HEK293 (cell line): ENCODE measurements around the gene ARPC4.

Experiments used
- CTCF ChIA-PET: fragments of 350-600 bp; formaldehyde crosslinking; extraction: SDS; loops from one replicate; lab custom pipeline; 2021; ENCODE audit warnings: antibody characterized with exemption; lab: Yijun Ruan, JAX
- POLR2A ChIA-PET: fragments of 300-600 bp; formaldehyde crosslinking; extraction: SDS; loops from one replicate; lab custom pipeline; 2020; ENCODE audit warnings: antibody characterized with exemption, inconsistent platforms; lab: Yijun Ruan, JAX
- H3K27ac ChIP-seq: fragments of 200-500 bp; sonication (Bioruptor generic); 2 replicates; pipeline ENCODE4 v1.5.1; 2014; ENCODE audit warnings: low read depth, low read length, control low read depth, inconsistent platforms; ENCODE audit errors: extremely low read depth
- H3K36me3 ChIP-seq, 2 experiments: fragments of 200-500 bp in 1 of 2; sonication (Bioruptor generic) in 1 of 2; 1 replicate in 1 of 2; 2 replicates in 1 of 2; pipeline ENCODE4 v1.5.1; 2014 to 2017; ENCODE audit warnings: inconsistent platforms in 2 of 2, low read length in 2 of 2; ENCODE audit not compliant: control insufficient read depth in 2 of 2, insufficient read depth in 1 of 2
- H3K4me1 ChIP-seq: fragments of 200-500 bp; sonication (Bioruptor generic); 2 replicates; pipeline ENCODE4 v1.5.1; 2014; ENCODE audit warnings: mild to moderate bottlenecking, low read length, inconsistent platforms; ENCODE audit not compliant: control insufficient read depth, insufficient read depth
- H3K4me3 ChIP-seq: 2 replicates; pipeline ENCODE4 v1.5.1; 2011; ENCODE audit warnings: low read depth, mild to moderate bottlenecking, control low read depth, low read length, moderate library complexity
- H3K9me3 ChIP-seq: fragments of 200-500 bp; sonication (Bioruptor generic); 2 replicates; pipeline ENCODE4 v1.5.1; 2014; ENCODE audit warnings: low read depth, low read length, inconsistent platforms; ENCODE audit not compliant: control insufficient read depth, insufficient read depth
- BCL11B ChIP-seq: fragments of 450-650 bp; formaldehyde crosslinking; IDR thresholded peaks from 2 replicates; pipeline ENCODE4 v1.5.1; 2016; ENCODE audit warnings: low read depth, missing biosample characterization, missing genetic modification characterization
- EGR2 ChIP-seq: fragments of 450-650 bp; formaldehyde crosslinking; IDR thresholded peaks from 2 replicates; pipeline ENCODE4 v1.5.1; 2016; ENCODE audit warnings: low read depth, missing biosample characterization, missing genetic modification characterization
- FEZF1 ChIP-seq: fragments of 450-650 bp; formaldehyde crosslinking; IDR thresholded peaks from 2 replicates; pipeline ENCODE4 v1.5.1; 2016; ENCODE audit warnings: missing biosample characterization, missing genetic modification characterization
- GLIS2 ChIP-seq: fragments of 450-650 bp; formaldehyde crosslinking; IDR thresholded peaks from 2 replicates; pipeline ENCODE4 v1.5.1; 2016; ENCODE audit warnings: missing biosample characterization, missing genetic modification characterization
- HOXA7 ChIP-seq: sonication (generic); formaldehyde crosslinking; IDR thresholded peaks from 2 replicates; pipeline ENCODE4 v1.8.1; 2022; ENCODE audit warnings: missing genetic modification reagents, borderline replicate concordance
- INSM2 ChIP-seq: fragments of 450-650 bp; formaldehyde crosslinking; IDR thresholded peaks from 2 replicates; pipeline ENCODE4 v1.5.1; 2016; ENCODE audit warnings: missing biosample characterization, missing genetic modification characterization
- KLF1 ChIP-seq: fragments of 450-650 bp; formaldehyde crosslinking; IDR thresholded peaks from 2 replicates; pipeline ENCODE4 v1.5.1; 2016; ENCODE audit warnings: missing biosample characterization, missing genetic modification characterization
- KLF10 ChIP-seq: fragments of 450-650 bp; IDR thresholded peaks from 2 replicates; pipeline ENCODE4 v1.5.1; 2018; ENCODE audit warnings: missing biosample characterization, mild to moderate bottlenecking, missing genetic modification characterization
- MZF1 ChIP-seq: fragments of 450-650 bp; formaldehyde crosslinking; IDR thresholded peaks from 2 replicates; pipeline ENCODE4 v1.5.1; 2017; ENCODE audit warnings: missing biosample characterization, missing genetic modification characterization, borderline replicate concordance
- PRDM10 ChIP-seq: fragments of 450-650 bp; formaldehyde crosslinking; IDR thresholded peaks from 2 replicates; pipeline ENCODE4 v1.5.1; 2016; ENCODE audit warnings: missing biosample characterization, missing genetic modification characterization
- ZBTB17 ChIP-seq: fragments of 450-650 bp; formaldehyde crosslinking; IDR thresholded peaks from 2 replicates; pipeline ENCODE4 v1.5.1; 2016; ENCODE audit warnings: missing biosample characterization, missing genetic modification characterization
- ZBTB20 ChIP-seq: fragments of 450-650 bp; formaldehyde crosslinking; IDR thresholded peaks from 2 replicates; pipeline ENCODE4 v1.5.1; 2016; ENCODE audit warnings: missing biosample characterization, missing genetic modification characterization
- ZBTB48 ChIP-seq: fragments of 450-650 bp; formaldehyde crosslinking; IDR thresholded peaks from 2 replicates; pipeline ENCODE4 v1.5.1; 2016; ENCODE audit warnings: missing biosample characterization, missing genetic modification characterization
- ZNF146 ChIP-seq: fragments of 450-650 bp; formaldehyde crosslinking; IDR thresholded peaks from 2 replicates; pipeline ENCODE4 v1.5.1; 2016; ENCODE audit warnings: missing biosample characterization, missing genetic modification characterization
- ZNF19 ChIP-seq: fragments of 450-650 bp; formaldehyde crosslinking; IDR thresholded peaks from 2 replicates; pipeline ENCODE4; 2016; ENCODE audit warnings: missing biosample characterization, missing genetic modification characterization, low read depth
- ZNF223 ChIP-seq: fragments of 450-650 bp; formaldehyde crosslinking; IDR thresholded peaks from 2 replicates; pipeline ENCODE4 v1.5.1; 2016; ENCODE audit warnings: missing biosample characterization, missing genetic modification characterization
- ZNF239 ChIP-seq: fragments of 450-650 bp; formaldehyde crosslinking; IDR thresholded peaks from 2 replicates; pipeline ENCODE4 v1.5.1; 2016; ENCODE audit warnings: missing biosample characterization, missing genetic modification characterization
- ZNF24 ChIP-seq: fragments of 450-650 bp; formaldehyde crosslinking; IDR thresholded peaks from 2 replicates; pipeline ENCODE4 v1.5.1; 2016; ENCODE audit warnings: missing biosample characterization, missing genetic modification characterization
- ZNF266 ChIP-seq: fragments of 450-650 bp; formaldehyde crosslinking; IDR thresholded peaks from 2 replicates; pipeline ENCODE4 v1.5.1; 2016; ENCODE audit warnings: missing biosample characterization, missing genetic modification characterization, low read depth
- ZNF394 ChIP-seq: fragments of 450-650 bp; formaldehyde crosslinking; IDR thresholded peaks from 2 replicates; pipeline ENCODE4 v1.5.1; 2016; ENCODE audit warnings: missing biosample characterization, missing genetic modification characterization, mild to moderate bottlenecking, moderate library complexity, borderline replicate concordance
- ZNF501 ChIP-seq: fragments of 450-650 bp; formaldehyde crosslinking; IDR thresholded peaks from 2 replicates; pipeline ENCODE4 v1.5.1; 2016; ENCODE audit warnings: missing biosample characterization, missing genetic modification characterization
- ZNF510 ChIP-seq: fragments of 450-650 bp; formaldehyde crosslinking; IDR thresholded peaks from 2 replicates; pipeline ENCODE4 v1.5.1; 2018; ENCODE audit warnings: mild to moderate bottlenecking, missing genetic modification characterization, missing biosample characterization; ENCODE audit not compliant: insufficient replicate concordance
- ZNF518A ChIP-seq: fragments of 450-650 bp; formaldehyde crosslinking; conservative IDR thresholded peaks from 2 replicates; pipeline ENCODE4 v1.5.1; 2016; ENCODE audit warnings: low read depth, missing biosample characterization, missing genetic modification characterization
- ZNF548 ChIP-seq: fragments of 450-650 bp; formaldehyde crosslinking; IDR thresholded peaks from 2 replicates; pipeline ENCODE4 v1.5.1; 2016; ENCODE audit warnings: missing biosample characterization, missing genetic modification characterization
- ZNF549 ChIP-seq: fragments of 450-650 bp; IDR thresholded peaks from 2 replicates; pipeline ENCODE4 v1.5.1; 2018; ENCODE audit warnings: missing biosample characterization, missing genetic modification characterization, mild to moderate bottlenecking, inconsistent platforms, moderate library complexity
- ZNF560 ChIP-seq: fragments of 450-650 bp; formaldehyde crosslinking; IDR thresholded peaks from 2 replicates; pipeline ENCODE4 v1.5.1; 2017; ENCODE audit warnings: missing biosample characterization, missing genetic modification characterization, borderline replicate concordance
- ZNF76 ChIP-seq: fragments of 450-650 bp; formaldehyde crosslinking; IDR thresholded peaks from 2 replicates; pipeline ENCODE4; 2016; ENCODE audit warnings: low read depth, missing biosample characterization, missing genetic modification characterization, borderline replicate concordance
- ZNF777 ChIP-seq: fragments of 450-650 bp; formaldehyde crosslinking; IDR thresholded peaks from 2 replicates; pipeline ENCODE4 v1.5.1; 2017; ENCODE audit warnings: missing biosample characterization, missing genetic modification characterization, borderline replicate concordance

The ARPC4 gene

GRCh38 chr3:9843715-9844438 lies 51.0 kb downstream of the ARPC4 start, which contains the start of gene RPUSD3 (continued):
- TF ChIP-seq ZNF518A (tag by site-specific recombination) (peak; percentile 33; the same call in 1 of the 2 replicates), PRDM10 (tag by site-specific recombination) (0 out of 2 replicates have a peak, but pooled peaks have one; percentile 28), ZNF24 (tag by site-specific recombination) (0 out of 2 replicates have a peak, but pooled peaks have one; percentile 16), ZNF560 (no peak), ZNF549 (no peak), ZNF501 (peak; percentile 80), ZNF239 (tag by site-specific recombination) (no peak), BCL11B (tag by site-specific recombination) (no peak), KLF10 (tag by site-specific recombination) (0 out of 2 replicates have a peak, but pooled peaks have one; percentile 12), ZNF777 (0 out of 2 replicates have a peak, but pooled peaks have one; percentile 59), KLF1 (0 out of 2 replicates have a peak, but pooled peaks have one; percentile 19), ZBTB20 (tag by site-specific recombination) (peak; percentile 69; the same call in 1 of the 2 replicates)

GRCh38 chr3:9846231-9846630 lies 53.3 kb downstream of the ARPC4 start:
- no peaks in the 10 kb centered on the region for H3K4me1 ChIP-seq
- ChIA-PET POLR2A (no interaction called here), CTCF (interaction anchor here (0.7 to 1.9 kb wide), 4 partner anchors 10 to 104 kb away, joined by 3 to 4 read pairs (median 4); no protein-coding TSS in a partner anchor)
- no peaks in the 10 kb centered on the region for H3K9me3 ChIP-seq
- H3K36me3 ChIP-seq = peaks cover 5 to 13% of the 10 kb centered on the region in 2 experiments; a peak in 2 of 3 replicates
- H3K4me3 ChIP-seq = no peak overlapping the region
- no peak overlapping the region for H3K27ac ChIP-seq
- TF ChIP-seq EGR2 (tag by site-specific recombination) (no peak), ZNF146 (tag by site-specific recombination) (no peak), INSM2 (no peak), MZF1 (tag by site-specific recombination) (no peak), ZNF223 (tag by site-specific recombination) (no peak), ZBTB17 (tag by site-specific recombination) (no peak), ZNF510 (no peak), GLIS2 (tag by site-specific recombination) (no peak), ZNF76 (tag by site-specific recombination) (no peak), HOXA7 (CRISPR knock-in tag) (no peak), FEZF1 (no peak), ZNF266 (no peak), ZNF394 (tag by site-specific recombination) (no peak), ZNF19 (tag by site-specific recombination) (no peak), ZNF548 (tag by site-specific recombination) (no peak), ZNF777 (no peak), ZBTB48 (tag by site-specific recombination) (no peak)
